Loucy (cell line): ENCODE measurements around the gene MS4A4E.

Experiments used
- EZH2phosphoT487 ChIP-seq: fragments of 200-600 bp; IDR thresholded peaks from 2 replicates; pipeline ENCODE4 v1.6.1; 2018; ENCODE audit warnings: antibody characterized with exemption, mild to moderate bottlenecking, moderate library complexity, borderline replicate concordance
- TF ChIP-seq, protein P1 (sequence below): fragments of 200-600 bp; sonication (generic); conservative IDR thresholded peaks from 2 replicates; pipeline ENCODE4 v1.5.1; 2014; ENCODE audit warnings: mild to moderate bottlenecking, antibody characterized with exemption, low read length

DNA sequence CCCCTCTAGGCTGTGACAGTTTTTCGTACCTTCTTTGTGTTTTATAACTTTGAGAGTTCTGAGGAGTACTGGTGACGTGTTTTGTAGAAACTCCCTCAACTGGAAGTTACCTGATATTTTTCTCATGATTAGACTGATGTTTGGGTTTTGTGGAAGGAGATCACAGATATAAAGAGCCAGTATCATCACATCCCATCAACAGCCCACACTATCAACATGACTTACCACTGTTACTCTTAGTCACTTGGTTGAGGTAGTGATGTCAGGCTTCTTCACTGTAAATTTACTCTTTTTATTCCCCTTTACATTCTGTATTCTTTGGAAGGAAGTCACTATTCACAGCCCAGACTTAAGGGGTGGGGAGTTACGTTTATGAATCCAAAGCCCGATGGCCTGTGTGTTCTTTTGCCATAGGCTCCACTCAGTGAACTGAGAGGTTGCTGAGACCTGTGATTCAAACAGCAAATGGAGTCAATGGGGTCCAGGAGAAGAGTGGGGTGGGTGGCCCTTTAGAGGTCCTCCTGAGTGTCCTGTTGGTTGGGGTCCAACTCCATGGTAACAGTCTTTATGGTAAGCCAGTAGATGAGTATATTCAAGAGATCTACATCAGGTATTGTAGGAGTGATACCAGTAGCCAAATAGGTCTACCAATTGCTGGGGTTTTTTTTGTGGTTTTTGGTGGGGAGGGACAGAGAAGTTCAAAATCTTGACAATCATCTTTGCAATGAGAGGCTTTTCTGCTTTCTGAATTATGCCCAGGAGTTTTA is 15.2 kb upstream of the MS4A4E start:
- TF ChIP-seq, protein P1, sequence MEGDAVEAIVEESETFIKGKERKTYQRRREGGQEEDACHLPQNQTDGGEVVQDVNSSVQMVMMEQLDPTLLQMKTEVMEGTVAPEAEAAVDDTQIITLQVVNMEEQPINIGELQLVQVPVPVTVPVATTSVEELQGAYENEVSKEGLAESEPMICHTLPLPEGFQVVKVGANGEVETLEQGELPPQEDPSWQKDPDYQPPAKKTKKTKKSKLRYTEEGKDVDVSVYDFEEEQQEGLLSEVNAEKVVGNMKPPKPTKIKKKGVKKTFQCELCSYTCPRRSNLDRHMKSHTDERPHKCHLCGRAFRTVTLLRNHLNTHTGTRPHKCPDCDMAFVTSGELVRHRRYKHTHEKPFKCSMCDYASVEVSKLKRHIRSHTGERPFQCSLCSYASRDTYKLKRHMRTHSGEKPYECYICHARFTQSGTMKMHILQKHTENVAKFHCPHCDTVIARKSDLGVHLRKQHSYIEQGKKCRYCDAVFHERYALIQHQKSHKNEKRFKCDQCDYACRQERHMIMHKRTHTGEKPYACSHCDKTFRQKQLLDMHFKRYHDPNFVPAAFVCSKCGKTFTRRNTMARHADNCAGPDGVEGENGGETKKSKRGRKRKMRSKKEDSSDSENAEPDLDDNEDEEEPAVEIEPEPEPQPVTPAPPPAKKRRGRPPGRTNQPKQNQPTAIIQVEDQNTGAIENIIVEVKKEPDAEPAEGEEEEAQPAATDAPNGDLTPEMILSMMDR = no peak
- no peak for TF ChIP-seq EZH2phosphoT487
